Smooth muscle cell (in vitro differentiated cells): ENCODE results near the gene SELP. TPM values are rescaled to one million over a fixed set of nuclear protein-coding genes. Genes with fewer than 3 reads are reported as not detected.

ENCODE experiments used
- DNase-seq: peaks from one replicate; lab custom pipeline; 2025; ENCODE audit not compliant: unreplicated experiment; lab: John Stamatoyannopoulos, UW
- H2AFZ ChIP-seq: fragments of 200-600 bp; sonication (generic); 2 replicates; pipeline ENCODE4 v1.6.0; 2016; ENCODE audit warnings: antibody characterized with exemption, low read depth, mild to moderate bottlenecking
- H3F3A ChIP-seq: fragments of 200-600 bp; sonication (generic); 2 replicates; pipeline ENCODE4 v1.6.0; 2017; ENCODE audit warnings: antibody characterized with exemption, low read depth
- H3K27ac ChIP-seq: fragments of 200-600 bp; sonication (generic); 2 replicates; pipeline ENCODE4 v1.5.1; 2016; ENCODE audit warnings: low read depth, mild to moderate bottlenecking
- H3K27me3 ChIP-seq: fragments of 200-600 bp; sonication (generic); 2 replicates; pipeline ENCODE4 v1.6.1; 2016; ENCODE audit warnings: low read depth, mild to moderate bottlenecking
- H3K36me3 ChIP-seq: fragments of 200-600 bp; sonication (generic); 2 replicates; pipeline ENCODE4 v1.5.1; 2016; ENCODE audit warnings: low read depth
- H3K4me1 ChIP-seq: fragments of 200-600 bp; sonication (generic); 2 replicates; pipeline ENCODE4 v1.5.1; 2016; ENCODE audit warnings: low read depth
- H3K4me2 ChIP-seq: fragments of 200-600 bp; sonication (generic); 2 replicates; pipeline ENCODE4 v1.6.0; 2016; ENCODE audit warnings: mild to moderate bottlenecking
- H3K4me3 ChIP-seq: fragments of 200-600 bp; sonication (generic); 2 replicates; pipeline ENCODE4 v1.5.1; 2016; ENCODE audit warnings: mild to moderate bottlenecking
- H3K79me2 ChIP-seq: fragments of 200-600 bp; sonication (generic); 2 replicates; pipeline ENCODE4 v1.6.0; 2016; ENCODE audit warnings: low read depth, mild to moderate bottlenecking
- H3K9ac ChIP-seq: fragments of 200-600 bp; sonication (generic); 2 replicates; pipeline ENCODE4 v1.6.0; 2016; ENCODE audit warnings: low read depth
- H3K9me3 ChIP-seq: fragments of 200-600 bp; sonication (generic); replicated peaks from 2 replicates; pipeline ENCODE4 v1.5.1; 2016; ENCODE audit warnings: low read depth
- H4K20me1 ChIP-seq: fragments of 200-600 bp; sonication (generic); 2 replicates; pipeline ENCODE4 v1.6.0; 2016; ENCODE audit warnings: low read depth
- CTCF ChIP-seq: fragments of 200-600 bp; sonication (generic); IDR thresholded peaks from 2 replicates; pipeline ENCODE4 v1.5.1; 2017; ENCODE audit warnings: borderline replicate concordance, mild to moderate bottlenecking, antibody characterized with exemption; ENCODE audit not compliant: insufficient read depth, poor library complexity, severe bottlenecking
- WGBS: methylation state at CpG from one replicate; pipeline ENCODE4 v1.1.7; 2016; ENCODE audit warnings: low lambda C conversion rate; 5-methylcytosine and 5-hydroxymethylcytosine counted together
- polyA plus RNA-seq: library from polyadenylated mRNA; unstranded; fragments of >200 nt; fragmentation: Nextera tagmentation; extraction: Ambion mirVana; gene quantifications from 2 replicates; pipeline ENCODE4 v1.2.1, GENCODE V29; 2016
- total RNA-seq: library from RNA; depleted of rRNA; stranded (reverse); fragments of >200 nt; gene quantifications from 2 replicates; pipeline ENCODE4 v1.2.3, GENCODE V29; 2014

SELP gene
- total and polyA plus RNA-seq, 2 experiments from 2014 or later: not detected

DNA sequence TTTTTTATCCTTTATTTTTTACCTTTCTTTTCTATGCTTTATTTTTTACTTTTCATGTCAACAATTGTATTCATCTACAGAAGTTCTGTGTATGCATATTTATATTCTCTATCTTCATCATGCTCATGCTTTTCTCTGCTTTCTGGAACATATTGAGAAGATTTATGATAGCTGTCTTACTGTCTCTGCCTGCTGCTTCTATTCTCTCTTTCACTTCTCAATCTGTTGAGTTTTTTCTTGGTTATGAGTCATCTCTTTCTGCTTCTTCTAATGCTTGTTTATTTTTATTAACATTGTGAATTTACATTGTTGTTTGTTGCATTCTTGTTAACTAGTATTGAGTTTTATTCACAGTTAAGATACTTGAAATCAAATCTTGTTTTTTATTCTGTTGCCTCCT, 66.3 kb downstream of the SELP start:
- H3K27me3 ChIP-seq: no peaks in the 10 kb centered on the region
- H3K36me3 ChIP-seq: peaks cover 4% of the 10 kb centered on the region
- no peaks in the 10 kb centered on the region for H3K4me1 ChIP-seq
- H3K27ac ChIP-seq: no peak overlapping the region
- no peaks in the 10 kb centered on the region for H3K79me2 ChIP-seq
- H4K20me1 ChIP-seq: no peaks in the 10 kb centered on the region
- no peak overlapping the region for H3K4me3 ChIP-seq
- DNase-seq: no peak
- no peak overlapping the region for H3K9ac ChIP-seq
- no peak overlapping the region for H3K4me2 ChIP-seq
- no peak overlapping the region for H2AFZ ChIP-seq
- TF ChIP-seq CTCF: no peak
- peaks cover 4% of the 10 kb centered on the region for H3K9me3 ChIP-seq
- no peaks in the 10 kb centered on the region for H3F3A ChIP-seq

- H3F3A ChIP-seq: no peaks in the 10 kb centered on the region
- no peaks in the 10 kb centered on the region for H3K27me3 ChIP-seq
- H2AFZ ChIP-seq: no peak overlapping the region
- no peaks in the 10 kb centered on the region for H3K4me1 ChIP-seq
- no peaks in the 10 kb centered on the region for H3K79me2 ChIP-seq
- H3K9me3 ChIP-seq: peaks cover 4% of the 10 kb centered on the region
- WGBS: 86% methylated on average over 1 of the region's 1 CpG
- no peak overlapping the region for H3K4me3 ChIP-seq
- no peaks in the 10 kb centered on the region for H4K20me1 ChIP-seq
- H3K9ac ChIP-seq: no peak overlapping the region
- H3K27ac ChIP-seq: no peak overlapping the region
- DNase-seq: no peak
- peaks cover 4% of the 10 kb centered on the region for H3K36me3 ChIP-seq
- no peak for TF ChIP-seq CTCF
- H3K4me2 ChIP-seq: no peak overlapping the region
Observed at GRCh38 chr1:169563019-169563615, 66.8 kb downstream of the SELP start.

DNA sequence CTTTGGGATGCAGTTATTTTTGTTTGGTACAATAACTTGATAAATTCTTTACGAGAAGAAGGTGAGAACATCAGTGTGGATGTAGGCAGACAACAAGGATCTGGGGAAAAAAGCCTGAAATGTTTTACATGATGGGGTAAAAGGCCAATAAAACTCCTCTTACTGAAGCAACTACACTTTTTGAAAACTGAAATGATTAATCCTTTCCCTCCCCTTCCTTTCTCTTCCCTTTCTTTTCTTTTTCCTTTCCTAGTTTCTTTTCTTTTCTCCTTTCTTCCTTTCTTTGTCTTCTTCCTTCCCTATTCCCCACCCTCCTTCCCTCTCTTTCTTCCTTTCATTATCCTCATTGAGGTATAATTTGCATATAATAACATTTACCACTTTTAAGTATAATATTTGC, 68.2 kb downstream of the SELP start:
- H3K9ac ChIP-seq: no peak overlapping the region
- no peaks in the 10 kb centered on the region for H4K20me1 ChIP-seq
- H3K4me2 ChIP-seq: no peak overlapping the region
- H3K27ac ChIP-seq: no peak overlapping the region
- no peak for DNase-seq
- H3K79me2 ChIP-seq: no peaks in the 10 kb centered on the region
- H3K36me3 ChIP-seq: peaks cover 4% of the 10 kb centered on the region
- H3K27me3 ChIP-seq: no peaks in the 10 kb centered on the region
- peaks cover 4% of the 10 kb centered on the region for H3K9me3 ChIP-seq
- 81% methylated on average over 1 of the region's 1 CpG for WGBS
- H3F3A ChIP-seq: no peaks in the 10 kb centered on the region
- H2AFZ ChIP-seq: no peak overlapping the region
- no peaks in the 10 kb centered on the region for H3K4me1 ChIP-seq
- no peak for TF ChIP-seq CTCF
- H3K4me3 ChIP-seq: no peak overlapping the region

GRCh38 chr1:169557131-169557530, 72.8 kb downstream of the SELP start:
- Histone ChIP-seq H3K27me3 (no peaks in the 10 kb centered on the region), H3F3A (no peaks in the 10 kb centered on the region), H3K27ac (no peak overlapping the region), H2AFZ (no peak overlapping the region), H3K4me1 (no peaks in the 10 kb centered on the region), H3K4me3 (no peak overlapping the region), H3K36me3 (no peaks in the 10 kb centered on the region), H3K9me3 (no peaks in the 10 kb centered on the region), H3K9ac (no peak overlapping the region), H3K4me2 (no peak overlapping the region), H3K79me2 (no peaks in the 10 kb centered on the region), H4K20me1 (no peaks in the 10 kb centered on the region)
- TF ChIP-seq CTCF: no peak
- WGBS: 63% methylated on average over 5 of the region's 5 CpGs
- DNase-seq: no peak
